Suppressor macrophage (primary cell): ENCODE measurements around the gene CIAO3.

Experiments
- DNase-seq, 4 experiments: peaks; one replicate each; pipeline ENCODE4 v3.0.0-alpha.2; 2020 to 2022

The CIAO3 gene

GRCh38 chr16:775236-775796, 34.5 kb upstream of the CIAO3 start:
- no peak for DNase-seq

- DNase-seq, result no peak
Measured at GRCh38 chr16:774086-775001, 33.5 kb upstream of the CIAO3 start.

- no peak for DNase-seq
Measured at GRCh38 chr16:772959-773358, 32.2 kb upstream of the CIAO3 start.

- no peak for DNase-seq
Measured at GRCh38 chr16:770411-770810, 29.6 kb upstream of the CIAO3 start.

GRCh38 chr16:769934-770333, 29.1 kb upstream of the CIAO3 start:
- DNase-seq, result no peak

- DNase-seq, result no peak
Measured at GRCh38 chr16:769184-769784, 28.5 kb upstream of the CIAO3 start.

GRCh38 chr16:768428-768827, 27.6 kb upstream of the CIAO3 start:
- no peak for DNase-seq

GRCh38 chr16:767743-768235, 27.0 kb upstream of the CIAO3 start:
- no peak for DNase-seq

- DNase-seq, result no peak
Measured at GRCh38 chr16:766820-767640, 26.2 kb upstream of the CIAO3 start.

GRCh38 chr16:766008-766819, 25.4 kb upstream of the CIAO3 start:
- DNase-seq, result no peak

- no peak for DNase-seq
Measured at GRCh38 chr16:765488-765865, 24.7 kb upstream of the CIAO3 start.

- DNase-seq, result no peak
Measured at GRCh38 chr16:764848-765487, 24.2 kb upstream of the CIAO3 start.

- DNase-seq, result no peak
Measured at GRCh38 chr16:764184-764750, 23.5 kb upstream of the CIAO3 start.

- DNase-seq, result no peak
Measured at GRCh38 chr16:763369-764183, 22.8 kb upstream of the CIAO3 start.

- DNase-seq, result no peak
Measured at GRCh38 chr16:762595-763268, 21.9 kb upstream of the CIAO3 start.

- no peak for DNase-seq
Measured at GRCh38 chr16:761625-762513, 21.1 kb upstream of the CIAO3 start.

GRCh38 chr16:760545-761343, 19.9 kb upstream of the CIAO3 start, which contains the start of gene MSLN:
MSLN (plus strand) TSS chr16:760734; CDS start chr16:762681, 1,947 bp downstream.
- no peak for DNase-seq
